GM23338 (cell line): ENCODE results near the gene NFX1. TPM values are rescaled to one million over a fixed set of nuclear protein-coding genes. Genes with fewer than 3 reads are reported as not detected.

Experiments
- ATAC-seq: fragments of 200-7000 bp; cut with Tn5 transposase; 3 replicates; pipeline ENCODE4 v1.9.1; 2020
- DNase-seq: peaks from one replicate; pipeline ENCODE4 v3.0.0-alpha.2; 2015; ENCODE audit warnings: low spot score
- H2AFZ ChIP-seq: fragments of 200-600 bp; sonication (generic); 2 replicates; pipeline ENCODE4 v1.8.0; 2016; ENCODE audit warnings: antibody characterized with exemption, mild to moderate bottlenecking, moderate library complexity
- H3F3A ChIP-seq: fragments of 200-600 bp; sonication (generic); replicated peaks from 2 replicates; pipeline ENCODE4 v1.8.0; 2017; ENCODE audit warnings: antibody characterized with exemption, mixed run types, low read depth
- H3K27ac ChIP-seq: fragments of 200-600 bp; sonication (generic); 2 replicates; pipeline ENCODE4 v1.6.1; 2016; ENCODE audit warnings: low read depth
- H3K27me3 ChIP-seq: fragments of 200-600 bp; sonication (generic); 2 replicates; pipeline ENCODE4 v1.8.0; 2016; ENCODE audit warnings: mild to moderate bottlenecking, mixed run types, moderate library complexity; ENCODE audit not compliant: insufficient read depth
- H3K36me3 ChIP-seq: fragments of 200-600 bp; sonication (generic); 2 replicates; pipeline ENCODE4 v1.8.0; 2016; ENCODE audit warnings: mild to moderate bottlenecking; ENCODE audit not compliant: insufficient read depth
- H3K4me1 ChIP-seq: fragments of 200-600 bp; sonication (generic); 2 replicates; pipeline ENCODE4 v1.8.0; 2016; ENCODE audit warnings: mild to moderate bottlenecking, moderate library complexity; ENCODE audit not compliant: insufficient read depth
- H3K4me2 ChIP-seq: fragments of 200-600 bp; sonication (generic); 2 replicates; pipeline ENCODE4 v1.7.1; 2017; ENCODE audit warnings: mixed run types
- H3K4me3 ChIP-seq: fragments of 200-600 bp; sonication (generic); 2 replicates; pipeline ENCODE4 v1.6.1; 2016; ENCODE audit warnings: mixed run types
- H3K79me2 ChIP-seq: fragments of 200-600 bp; sonication (generic); replicated peaks from 2 replicates; pipeline ENCODE4 v1.8.0; 2017; ENCODE audit warnings: mild to moderate bottlenecking; ENCODE audit not compliant: insufficient read depth
- H3K9me2 ChIP-seq: fragments of 200-600 bp; sonication (generic); 2 replicates; pipeline ENCODE4 v1.8.0; 2017; ENCODE audit not compliant: insufficient read depth
- H4K20me1 ChIP-seq: fragments of 200-600 bp; sonication (generic); replicated peaks from 2 replicates; pipeline ENCODE4 v1.8.0; 2017; ENCODE audit warnings: mild to moderate bottlenecking; ENCODE audit not compliant: insufficient read depth
- H3K27ac Mint-ChIP-seq: 2 replicates; pipeline ENCODE4 v1.8.0; 2020; ENCODE audit warnings: inconsistent platforms, mild to moderate bottlenecking, moderate library complexity, mixed read lengths
- H3K27me3 Mint-ChIP-seq: 3 replicates; pipeline ENCODE4 v1.8.0; 2022; ENCODE audit warnings: low read depth, mild to moderate bottlenecking, moderate library complexity, mixed read lengths, inconsistent platforms; ENCODE audit not compliant: insufficient read depth, poor library complexity
- H3K36me3 Mint-ChIP-seq: 3 replicates; pipeline ENCODE4 v1.8.0; 2021; ENCODE audit warnings: low read depth, mild to moderate bottlenecking, inconsistent platforms, moderate library complexity, mixed read lengths
- H3K4me1 Mint-ChIP-seq: 3 replicates; pipeline ENCODE4 v1.8.0; 2020; ENCODE audit warnings: mild to moderate bottlenecking, inconsistent platforms, mixed read lengths
- H3K4me3 Mint-ChIP-seq: 3 replicates; pipeline ENCODE4 v1.8.0; 2021; ENCODE audit warnings: moderate library complexity, mild to moderate bottlenecking, inconsistent platforms, mixed read lengths
- H3K9me3 Mint-ChIP-seq: 3 replicates; pipeline ENCODE4 v1.8.0; 2020; ENCODE audit warnings: moderate library complexity, mild to moderate bottlenecking, inconsistent platforms, mixed read lengths
- CREB1 ChIP-seq: fragments of 250-450 bp; sonication (Bioruptor Pico); IDR thresholded peaks from 2 replicates; pipeline ENCODE4 v1.5.0; 2020; ENCODE audit warnings: low read depth, mild to moderate bottlenecking, moderate library complexity
- EZH2 ChIP-seq: fragments of 200-600 bp; sonication (generic); IDR thresholded peaks from one replicate; pipeline ENCODE4 v1.8.0; 2017; ENCODE audit warnings: antibody characterized with exemption, mild to moderate bottlenecking, low read depth; ENCODE audit not compliant: unreplicated experiment
- JUNB ChIP-seq: IDR thresholded peaks from one replicate; pipeline ENCODE4 v1.6.1; 2016; ENCODE audit warnings: antibody characterized with exemption; ENCODE audit not compliant: unreplicated experiment
- POLR2AphosphoS5 ChIP-seq: IDR thresholded peaks from 2 replicates; pipeline ENCODE4 v1.6.1; 2016; ENCODE audit warnings: antibody characterized with exemption, low read depth
- ZNF331 ChIP-seq: fragments of 250-450 bp; sonication (Bioruptor Pico); IDR thresholded peaks from 2 replicates; pipeline ENCODE4 v1.5.0; 2020; ENCODE audit warnings: low read depth, mild to moderate bottlenecking, moderate library complexity
- polyA plus RNA-seq: library from polyadenylated mRNA; unstranded; fragments of >200 nt; fragmentation: Nextera tagmentation; extraction: Ambion mirVana; gene quantifications from 2 replicates; pipeline ENCODE4 v1.2.1, GENCODE V29; 2016
- total RNA-seq: library from RNA; depleted of rRNA; stranded (reverse); fragments of >200 nt; shearing (Covaris generic); gene quantifications from 2 replicates; pipeline ENCODE4 v1.2.3, GENCODE V29; 2014
- TF ChIP-seq, protein P1 (sequence below): fragments of 250-450 bp; sonication (Bioruptor Pico); IDR thresholded peaks from 2 replicates; pipeline ENCODE4 v1.5.0; 2020; ENCODE audit warnings: mild to moderate bottlenecking, moderate library complexity
- TF ChIP-seq, protein P2 (sequence below): IDR thresholded peaks from 2 replicates; pipeline ENCODE4 v1.6.1; 2016; ENCODE audit warnings: antibody characterized with exemption
- TF ChIP-seq, protein P3 (sequence below): IDR thresholded peaks from one replicate; pipeline ENCODE4 v1.6.1; 2018; ENCODE audit warnings: antibody characterized with exemption; ENCODE audit not compliant: unreplicated experiment

Gene NFX1
- total and polyA plus RNA-seq, 2 experiments from 2014 or later: 13.9 to 26.1 TPM

DNA sequence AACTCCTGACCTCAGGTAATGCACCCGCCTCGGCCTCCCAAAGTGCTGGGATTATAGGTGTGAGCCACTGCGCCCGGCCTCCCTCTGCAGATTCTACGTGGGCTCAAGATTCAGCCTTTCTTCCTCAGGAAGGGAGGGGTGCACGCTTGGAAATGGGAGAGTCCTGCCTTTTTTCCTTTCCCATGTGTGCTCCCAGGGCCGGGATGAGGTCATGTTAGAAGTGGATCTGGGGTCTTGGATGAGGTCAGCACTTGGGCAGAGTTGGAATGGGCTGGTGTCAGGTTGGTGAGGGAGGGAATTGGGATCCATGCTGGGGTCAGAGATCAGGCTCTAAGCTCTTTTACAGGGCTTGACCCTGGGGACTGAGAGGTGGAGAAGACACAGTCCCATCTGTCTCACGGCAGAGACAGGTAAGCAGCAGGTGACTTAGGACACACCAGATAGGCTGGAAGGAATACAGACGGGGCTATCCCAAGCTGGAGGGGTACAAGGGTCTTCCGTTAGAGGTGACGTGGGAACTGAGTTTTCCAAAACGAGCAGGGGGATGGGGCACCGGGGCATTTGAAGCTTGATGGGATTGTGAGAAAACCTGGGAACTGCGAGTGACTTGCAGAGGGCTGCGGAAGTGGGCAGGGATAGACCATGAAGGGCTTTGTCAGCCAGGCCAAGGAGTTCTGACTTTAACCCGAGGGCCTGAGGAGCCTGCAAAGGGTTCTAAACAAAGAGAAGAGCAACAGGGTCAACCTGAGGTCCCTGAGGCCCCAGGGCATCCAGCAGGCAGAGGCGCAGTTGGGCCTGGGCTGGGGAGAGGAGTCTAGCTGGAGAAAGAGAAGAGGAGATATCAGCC, 113.8 kb downstream of the NFX1 start (continued):
- TF ChIP-seq, protein P1, sequence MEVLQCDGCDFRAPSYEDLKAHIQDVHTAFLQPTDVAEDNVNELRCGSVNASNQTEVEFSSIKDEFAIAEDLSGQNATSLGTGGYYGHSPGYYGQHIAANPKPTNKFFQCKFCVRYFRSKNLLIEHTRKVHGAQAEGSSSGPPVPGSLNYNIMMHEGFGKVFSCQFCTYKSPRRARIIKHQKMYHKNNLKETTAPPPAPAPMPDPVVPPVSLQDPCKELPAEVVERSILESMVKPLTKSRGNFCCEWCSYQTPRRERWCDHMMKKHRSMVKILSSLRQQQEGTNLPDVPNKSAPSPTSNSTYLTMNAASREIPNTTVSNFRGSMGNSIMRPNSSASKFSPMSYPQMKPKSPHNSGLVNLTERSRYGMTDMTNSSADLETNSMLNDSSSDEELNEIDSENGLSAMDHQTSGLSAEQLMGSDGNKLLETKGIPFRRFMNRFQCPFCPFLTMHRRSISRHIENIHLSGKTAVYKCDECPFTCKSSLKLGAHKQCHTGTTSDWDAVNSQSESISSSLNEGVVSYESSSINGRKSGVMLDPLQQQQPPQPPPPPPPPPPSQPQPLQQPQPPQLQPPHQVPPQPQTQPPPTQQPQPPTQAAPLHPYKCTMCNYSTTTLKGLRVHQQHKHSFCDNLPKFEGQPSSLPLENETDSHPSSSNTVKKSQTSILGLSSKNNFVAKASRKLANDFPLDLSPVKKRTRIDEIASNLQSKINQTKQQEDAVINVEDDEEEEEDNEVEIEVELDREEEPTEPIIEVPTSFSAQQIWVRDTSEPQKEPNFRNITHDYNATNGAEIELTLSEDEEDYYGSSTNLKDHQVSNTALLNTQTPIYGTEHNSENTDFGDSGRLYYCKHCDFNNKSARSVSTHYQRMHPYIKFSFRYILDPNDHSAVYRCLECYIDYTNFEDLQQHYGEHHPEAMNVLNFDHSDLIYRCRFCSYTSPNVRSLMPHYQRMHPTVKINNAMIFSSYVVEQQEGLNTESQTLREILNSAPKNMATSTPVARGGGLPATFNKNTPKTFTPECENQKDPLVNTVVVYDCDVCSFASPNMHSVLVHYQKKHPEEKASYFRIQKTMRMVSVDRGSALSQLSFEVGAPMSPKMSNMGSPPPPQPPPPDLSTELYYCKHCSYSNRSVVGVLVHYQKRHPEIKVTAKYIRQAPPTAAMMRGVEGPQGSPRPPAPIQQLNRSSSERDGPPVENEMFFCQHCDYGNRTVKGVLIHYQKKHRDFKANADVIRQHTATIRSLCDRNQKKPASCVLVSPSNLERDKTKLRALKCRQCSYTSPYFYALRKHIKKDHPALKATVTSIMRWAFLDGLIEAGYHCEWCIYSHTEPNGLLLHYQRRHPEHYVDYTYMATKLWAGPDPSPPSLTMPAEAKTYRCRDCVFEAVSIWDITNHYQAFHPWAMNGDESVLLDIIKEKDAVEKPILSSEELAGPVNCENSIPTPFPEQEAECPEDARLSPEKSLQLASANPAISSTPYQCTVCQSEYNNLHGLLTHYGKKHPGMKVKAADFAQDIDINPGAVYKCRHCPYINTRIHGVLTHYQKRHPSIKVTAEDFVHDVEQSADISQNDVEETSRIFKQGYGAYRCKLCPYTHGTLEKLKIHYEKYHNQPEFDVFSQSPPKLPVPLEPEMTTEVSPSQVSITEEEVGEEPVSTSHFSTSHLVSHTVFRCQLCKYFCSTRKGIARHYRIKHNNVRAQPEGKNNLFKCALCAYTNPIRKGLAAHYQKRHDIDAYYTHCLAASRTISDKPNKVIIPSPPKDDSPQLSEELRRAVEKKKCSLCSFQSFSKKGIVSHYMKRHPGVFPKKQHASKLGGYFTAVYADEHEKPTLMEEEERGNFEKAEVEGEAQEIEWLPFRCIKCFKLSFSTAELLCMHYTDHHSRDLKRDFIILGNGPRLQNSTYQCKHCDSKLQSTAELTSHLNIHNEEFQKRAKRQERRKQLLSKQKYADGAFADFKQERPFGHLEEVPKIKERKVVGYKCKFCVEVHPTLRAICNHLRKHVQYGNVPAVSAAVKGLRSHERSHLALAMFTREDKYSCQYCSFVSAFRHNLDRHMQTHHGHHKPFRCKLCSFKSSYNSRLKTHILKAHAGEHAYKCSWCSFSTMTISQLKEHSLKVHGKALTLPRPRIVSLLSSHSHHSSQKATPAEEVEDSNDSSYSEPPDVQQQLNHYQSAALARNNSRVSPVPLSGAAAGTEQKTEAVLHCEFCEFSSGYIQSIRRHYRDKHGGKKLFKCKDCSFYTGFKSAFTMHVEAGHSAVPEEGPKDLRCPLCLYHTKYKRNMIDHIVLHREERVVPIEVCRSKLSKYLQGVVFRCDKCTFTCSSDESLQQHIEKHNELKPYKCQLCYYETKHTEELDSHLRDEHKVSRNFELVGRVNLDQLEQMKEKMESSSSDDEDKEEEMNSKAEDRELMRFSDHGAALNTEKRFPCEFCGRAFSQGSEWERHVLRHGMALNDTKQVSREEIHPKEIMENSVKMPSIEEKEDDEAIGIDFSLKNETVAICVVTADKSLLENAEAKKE (CRISPR knock-in tag): no peak
- TF ChIP-seq POLR2AphosphoS5: no peak
- TF ChIP-seq ZNF331 (CRISPR knock-in tag): no peak

DNA sequence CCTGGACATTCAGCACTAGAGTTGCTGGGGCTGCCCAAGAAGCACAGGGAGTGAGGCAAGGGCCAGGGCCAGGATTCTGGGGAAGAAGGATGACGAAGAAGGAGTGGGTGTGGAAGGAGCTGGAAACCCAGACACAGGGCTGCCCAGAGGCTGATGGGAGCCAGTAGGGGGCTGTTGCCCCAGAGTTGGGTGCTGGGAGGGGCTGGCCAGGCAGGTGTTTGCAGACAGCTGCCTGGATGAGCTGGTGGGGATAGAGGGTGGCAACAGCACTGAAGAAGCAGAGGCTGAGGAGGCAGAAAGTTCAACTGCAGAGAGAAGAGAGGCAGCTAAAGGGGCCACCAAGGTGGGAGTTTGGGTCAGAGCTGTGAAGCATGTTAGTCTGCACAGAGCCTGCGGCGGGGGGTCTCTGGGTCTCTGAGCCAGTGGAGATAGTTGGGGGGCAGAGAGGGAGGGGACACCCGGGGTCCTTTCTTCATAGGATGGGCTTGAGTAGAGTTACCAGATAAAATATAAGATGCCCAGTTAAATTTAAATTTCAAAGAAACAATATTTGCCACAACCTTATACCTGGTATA, 114.6 kb downstream of the NFX1 start:
- Histone ChIP-seq H4K20me1 (no peaks in the 10 kb centered on the region), H3K27ac (no peak overlapping the region), H3K9me2 (no peaks in the 10 kb centered on the region), H3K27me3 (no peaks in the 10 kb centered on the region), H3K36me3 (no peaks in the 10 kb centered on the region), H3K4me2 (no peak overlapping the region), H3K79me2 (no peaks in the 10 kb centered on the region), H3K4me1 (no peaks in the 10 kb centered on the region), H3K4me3 (no peak overlapping the region), H3F3A (no peaks in the 10 kb centered on the region), H2AFZ (no peak overlapping the region; the same call in 1 of the 2 replicates)
- no peak for DNase-seq
- peaks cover 6% of the 10 kb centered on the region for H3K27me3 Mint-ChIP-seq
- no peaks in the 10 kb centered on the region; the same call in 2 of the 3 replicates for H3K36me3 Mint-ChIP-seq
- no peaks in the 10 kb centered on the region; the same call in 2 of the 3 replicates for H3K9me3 Mint-ChIP-seq
- no peak overlapping the region; the same call in 1 of the 2 replicates for H3K27ac Mint-ChIP-seq
- no peak overlapping the region for H3K4me3 Mint-ChIP-seq
- no peak for ATAC-seq
- peaks cover 3% of the 10 kb centered on the region; the same call in 2 of the 3 replicates for H3K4me1 Mint-ChIP-seq
- TF ChIP-seq POLR2AphosphoS5 (no peak), CREB1 (no peak), EZH2 (no peak), JUNB (no peak)
- TF ChIP-seq, protein P2, sequence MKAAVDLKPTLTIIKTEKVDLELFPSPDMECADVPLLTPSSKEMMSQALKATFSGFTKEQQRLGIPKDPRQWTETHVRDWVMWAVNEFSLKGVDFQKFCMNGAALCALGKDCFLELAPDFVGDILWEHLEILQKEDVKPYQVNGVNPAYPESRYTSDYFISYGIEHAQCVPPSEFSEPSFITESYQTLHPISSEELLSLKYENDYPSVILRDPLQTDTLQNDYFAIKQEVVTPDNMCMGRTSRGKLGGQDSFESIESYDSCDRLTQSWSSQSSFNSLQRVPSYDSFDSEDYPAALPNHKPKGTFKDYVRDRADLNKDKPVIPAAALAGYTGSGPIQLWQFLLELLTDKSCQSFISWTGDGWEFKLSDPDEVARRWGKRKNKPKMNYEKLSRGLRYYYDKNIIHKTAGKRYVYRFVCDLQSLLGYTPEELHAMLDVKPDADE: no peak
- TF ChIP-seq, protein P3, sequence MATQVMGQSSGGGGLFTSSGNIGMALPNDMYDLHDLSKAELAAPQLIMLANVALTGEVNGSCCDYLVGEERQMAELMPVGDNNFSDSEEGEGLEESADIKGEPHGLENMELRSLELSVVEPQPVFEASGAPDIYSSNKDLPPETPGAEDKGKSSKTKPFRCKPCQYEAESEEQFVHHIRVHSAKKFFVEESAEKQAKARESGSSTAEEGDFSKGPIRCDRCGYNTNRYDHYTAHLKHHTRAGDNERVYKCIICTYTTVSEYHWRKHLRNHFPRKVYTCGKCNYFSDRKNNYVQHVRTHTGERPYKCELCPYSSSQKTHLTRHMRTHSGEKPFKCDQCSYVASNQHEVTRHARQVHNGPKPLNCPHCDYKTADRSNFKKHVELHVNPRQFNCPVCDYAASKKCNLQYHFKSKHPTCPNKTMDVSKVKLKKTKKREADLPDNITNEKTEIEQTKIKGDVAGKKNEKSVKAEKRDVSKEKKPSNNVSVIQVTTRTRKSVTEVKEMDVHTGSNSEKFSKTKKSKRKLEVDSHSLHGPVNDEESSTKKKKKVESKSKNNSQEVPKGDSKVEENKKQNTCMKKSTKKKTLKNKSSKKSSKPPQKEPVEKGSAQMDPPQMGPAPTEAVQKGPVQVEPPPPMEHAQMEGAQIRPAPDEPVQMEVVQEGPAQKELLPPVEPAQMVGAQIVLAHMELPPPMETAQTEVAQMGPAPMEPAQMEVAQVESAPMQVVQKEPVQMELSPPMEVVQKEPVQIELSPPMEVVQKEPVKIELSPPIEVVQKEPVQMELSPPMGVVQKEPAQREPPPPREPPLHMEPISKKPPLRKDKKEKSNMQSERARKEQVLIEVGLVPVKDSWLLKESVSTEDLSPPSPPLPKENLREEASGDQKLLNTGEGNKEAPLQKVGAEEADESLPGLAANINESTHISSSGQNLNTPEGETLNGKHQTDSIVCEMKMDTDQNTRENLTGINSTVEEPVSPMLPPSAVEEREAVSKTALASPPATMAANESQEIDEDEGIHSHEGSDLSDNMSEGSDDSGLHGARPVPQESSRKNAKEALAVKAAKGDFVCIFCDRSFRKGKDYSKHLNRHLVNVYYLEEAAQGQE: no peak
